ENCODE data around the gene PPP2R2D.
"Not testable (repeated sequence)": the region's sequence is repeated elsewhere in the genome, so short reads cannot be mapped to it uniquely, and the experiment has no call there.

The PPP2R2D gene

DNA sequence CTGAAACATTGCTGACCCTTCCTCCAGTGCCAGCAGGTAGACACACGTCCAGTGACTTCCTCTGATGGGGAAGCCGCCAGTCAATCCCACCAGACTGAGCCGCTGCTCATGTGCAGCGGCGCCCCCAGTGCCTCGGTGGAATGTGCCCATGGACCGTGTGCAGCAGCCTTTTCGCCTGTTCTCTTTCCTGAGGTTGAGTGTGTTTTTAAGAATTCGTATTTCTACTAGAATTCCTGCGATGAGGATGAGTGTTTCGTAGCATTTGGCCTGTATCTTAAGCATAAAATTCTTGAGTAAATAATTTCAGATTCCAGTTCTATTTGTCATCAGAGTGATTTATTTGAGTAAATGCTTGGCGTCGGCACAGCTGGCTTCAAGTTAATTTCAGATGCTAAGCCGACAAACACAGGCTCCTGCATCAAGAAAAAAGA, 45.5 kb downstream of the PPP2R2D start:
- no peak for DNase-seq (ENCODE audit: low read depth in 2 of 3, low spot score in 2 of 3)

DNA sequence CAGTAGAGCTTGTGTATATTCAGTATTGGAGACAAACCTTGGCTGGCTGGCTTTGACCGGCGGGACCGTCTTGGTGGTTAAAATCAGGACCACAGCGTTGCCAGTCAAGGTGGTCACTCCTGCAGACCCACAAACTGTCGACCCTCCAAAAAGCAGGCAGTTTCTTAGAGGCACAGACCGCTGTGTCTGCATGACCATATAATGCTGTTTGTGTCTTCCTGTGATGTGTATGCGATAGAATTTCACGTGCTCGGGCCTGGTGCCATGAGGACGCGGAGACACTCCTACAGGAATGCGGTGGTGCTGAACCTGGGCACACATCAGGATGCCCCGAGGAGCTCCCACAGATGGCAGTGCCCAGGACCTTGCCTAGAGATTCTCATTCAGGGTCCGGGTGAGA, 46.1 kb downstream of the PPP2R2D start:
- no peak for DNase-seq (ENCODE audit: low read depth in 2 of 3, low spot score in 2 of 3)

DNA sequence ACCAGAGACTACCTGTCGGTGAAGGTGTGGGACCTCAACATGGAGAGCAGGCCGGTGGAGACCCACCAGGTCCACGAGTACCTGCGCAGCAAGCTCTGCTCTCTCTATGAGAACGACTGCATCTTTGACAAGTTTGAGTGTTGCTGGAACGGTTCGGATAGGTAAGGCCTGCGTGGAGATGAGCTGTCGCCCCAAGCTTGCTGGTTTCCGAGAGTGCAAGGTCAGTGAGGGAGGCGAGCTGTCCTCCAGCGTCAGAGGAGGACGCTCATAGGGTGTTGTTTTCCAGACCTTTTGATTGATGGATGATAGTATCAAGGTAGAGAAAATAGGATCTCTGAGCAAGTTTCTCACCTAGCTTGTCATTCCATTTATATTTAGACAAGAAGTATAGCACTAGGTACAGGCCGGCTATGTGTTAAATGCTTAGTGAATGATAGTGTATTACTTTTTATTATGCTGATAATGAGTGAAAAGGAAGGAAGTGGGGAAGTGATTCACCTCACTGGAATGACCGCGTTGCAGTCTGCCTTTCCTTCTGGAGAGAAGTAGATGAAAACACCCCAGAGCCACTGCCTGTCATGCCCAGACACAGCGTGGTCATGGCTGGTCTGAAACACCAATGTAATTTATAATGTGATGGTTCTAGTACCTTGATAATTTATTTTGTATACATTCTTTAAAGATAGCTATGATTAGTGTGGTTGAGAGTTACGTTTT, 47.0 kb downstream of the PPP2R2D start:
- DNase-seq (ENCODE audit: low read depth in 2 of 3, low spot score in 2 of 3): no peak

DNA sequence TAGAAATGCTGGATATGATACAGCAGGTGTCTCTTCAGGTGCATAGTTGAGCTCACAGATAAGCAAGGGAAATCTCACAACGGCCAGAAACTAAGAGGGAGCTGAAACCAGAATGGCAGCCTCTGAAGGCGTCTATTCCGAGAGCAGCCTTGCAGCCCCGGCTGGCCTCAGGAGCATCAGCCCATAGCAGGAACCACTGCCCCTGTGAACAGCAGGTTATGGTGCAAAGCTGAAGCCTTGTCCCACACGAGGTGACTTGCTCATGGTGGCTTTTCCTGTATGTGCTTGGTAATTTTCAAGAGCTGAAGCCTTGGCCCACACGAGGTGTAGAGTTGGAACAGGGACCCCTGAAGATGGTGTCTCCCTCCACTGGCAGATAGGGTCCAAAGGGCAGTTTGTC, 47.7 kb downstream of the PPP2R2D start:
- no peak for DNase-seq (ENCODE audit: low read depth in 2 of 3, low spot score in 2 of 3)

DNA sequence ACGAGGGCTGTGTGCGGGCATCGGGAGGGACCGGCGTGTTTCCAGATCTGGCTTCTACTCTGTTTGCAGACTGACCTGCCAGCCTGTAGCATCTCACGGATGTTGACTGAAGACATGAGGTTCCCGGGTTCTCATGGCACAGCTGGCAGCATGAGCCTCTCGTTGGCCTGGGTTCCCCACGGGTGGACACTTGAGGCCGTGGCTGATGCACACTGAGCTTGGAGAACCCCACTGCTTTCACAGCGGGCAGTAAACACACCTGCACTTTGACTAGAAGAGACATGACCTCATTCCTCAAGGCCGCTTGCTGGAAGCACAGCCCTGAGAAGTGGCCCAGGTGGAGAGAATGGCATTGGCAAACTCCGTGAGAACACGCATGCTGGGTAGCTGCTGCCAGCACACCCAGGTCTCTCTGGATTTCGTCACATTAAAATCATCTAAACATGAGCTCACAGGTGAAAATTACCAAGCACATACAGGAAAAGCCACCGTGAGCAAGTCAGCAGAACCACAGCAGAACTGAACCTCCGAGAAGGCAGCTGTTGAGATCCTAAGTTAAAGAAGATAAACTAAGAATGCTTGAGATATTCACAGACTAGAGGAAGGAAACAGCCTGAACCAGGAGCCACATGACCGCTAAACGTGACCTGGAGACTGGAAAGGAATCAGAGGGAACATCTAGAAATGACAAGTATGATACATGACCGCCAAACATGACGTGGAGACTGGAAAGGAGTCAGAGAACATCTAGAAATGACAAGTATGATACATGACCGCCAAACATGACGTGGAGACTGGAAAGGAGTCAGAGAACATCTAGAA, 48.4 kb downstream of the PPP2R2D start:
- no peak for DNase-seq (ENCODE audit: low read depth in 2 of 3, low spot score in 2 of 3)

DNA sequence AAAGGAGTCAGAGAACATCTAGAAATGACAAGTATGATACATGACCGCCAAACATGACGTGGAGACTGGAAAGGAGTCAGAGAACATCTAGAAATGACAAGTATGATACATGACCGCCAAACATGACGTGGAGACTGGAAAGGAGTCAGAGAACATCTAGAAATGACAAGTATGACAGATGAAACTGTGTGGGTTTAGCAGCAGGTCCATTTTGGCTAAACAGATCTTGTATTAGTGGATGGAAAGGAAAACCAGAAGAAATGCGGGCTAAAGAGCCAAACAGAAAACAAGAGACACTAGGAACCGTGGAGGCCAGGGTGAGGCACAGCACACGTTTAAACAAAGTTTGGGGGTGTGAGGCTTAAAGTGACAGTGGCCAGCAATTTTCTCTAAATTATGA, 49.1 kb downstream of the PPP2R2D start:
- not testable (repeated sequence) for DNase-seq (ENCODE audit: low read depth in 2 of 3, low spot score in 2 of 3)

DNA sequence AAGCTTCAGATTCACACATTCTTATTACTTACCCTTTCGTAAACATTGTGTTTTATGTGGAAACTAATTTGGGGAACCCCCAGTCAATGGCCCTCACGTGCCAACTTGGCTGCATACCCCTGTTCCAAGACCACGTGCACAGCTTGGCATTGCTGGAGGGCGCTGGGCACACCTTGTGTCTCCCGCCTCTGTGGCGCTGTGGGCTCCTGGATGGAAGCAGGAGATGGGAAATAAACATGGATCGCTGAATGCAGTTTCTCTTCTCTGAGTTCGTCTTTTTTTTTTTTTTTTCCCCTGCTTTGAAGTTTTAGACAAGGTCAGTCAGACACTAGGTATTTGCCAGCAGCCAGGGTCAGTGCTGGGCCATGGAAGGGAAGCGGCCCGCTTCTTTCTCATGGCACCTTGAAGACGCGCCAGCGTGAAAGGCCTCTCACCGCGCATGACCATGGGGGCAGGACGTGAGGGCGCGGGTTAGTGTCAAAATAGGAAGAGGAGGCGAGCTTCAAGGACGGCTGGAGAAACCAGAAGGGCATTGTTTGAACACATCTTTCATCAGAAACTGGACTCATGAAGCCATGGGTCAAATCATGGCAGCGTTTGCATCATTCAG, 53.7 kb downstream of the PPP2R2D start:
- DNase-seq (ENCODE audit: low read depth in 2 of 3, low spot score in 2 of 3): no peak

DNA sequence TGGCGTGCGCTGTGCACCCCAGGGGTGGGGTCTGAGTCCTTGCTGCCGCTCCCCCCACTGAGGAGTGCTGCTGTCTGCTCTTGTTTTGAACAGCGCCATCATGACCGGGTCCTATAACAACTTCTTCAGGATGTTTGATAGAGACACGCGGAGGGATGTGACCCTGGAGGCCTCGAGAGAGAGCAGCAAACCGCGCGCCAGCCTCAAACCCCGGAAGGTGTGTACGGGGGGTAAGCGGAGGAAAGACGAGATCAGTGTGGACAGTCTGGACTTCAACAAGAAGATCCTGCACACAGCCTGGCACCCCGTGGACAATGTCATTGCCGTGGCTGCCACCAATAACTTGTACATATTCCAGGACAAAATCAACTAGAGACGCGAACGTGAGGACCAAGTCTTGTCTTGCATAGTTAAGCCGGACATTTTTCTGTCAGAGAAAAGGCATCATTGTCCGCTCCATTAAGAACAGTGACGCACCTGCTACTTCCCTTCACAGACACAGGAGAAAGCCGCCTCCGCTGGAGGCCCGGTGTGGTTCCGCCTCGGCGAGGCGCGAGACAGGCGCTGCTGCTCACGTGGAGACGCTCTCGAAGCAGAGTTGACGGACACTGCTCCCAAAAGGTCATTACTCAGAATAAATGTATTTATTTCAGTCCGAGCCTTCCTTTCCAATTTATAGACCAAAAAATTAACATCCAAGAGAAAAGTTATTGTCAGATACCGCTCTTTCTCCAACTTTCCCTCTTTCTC, 55.0 kb downstream of the PPP2R2D start:
- no peak for DNase-seq (ENCODE audit: low read depth in 2 of 3, low spot score in 2 of 3)

DNA sequence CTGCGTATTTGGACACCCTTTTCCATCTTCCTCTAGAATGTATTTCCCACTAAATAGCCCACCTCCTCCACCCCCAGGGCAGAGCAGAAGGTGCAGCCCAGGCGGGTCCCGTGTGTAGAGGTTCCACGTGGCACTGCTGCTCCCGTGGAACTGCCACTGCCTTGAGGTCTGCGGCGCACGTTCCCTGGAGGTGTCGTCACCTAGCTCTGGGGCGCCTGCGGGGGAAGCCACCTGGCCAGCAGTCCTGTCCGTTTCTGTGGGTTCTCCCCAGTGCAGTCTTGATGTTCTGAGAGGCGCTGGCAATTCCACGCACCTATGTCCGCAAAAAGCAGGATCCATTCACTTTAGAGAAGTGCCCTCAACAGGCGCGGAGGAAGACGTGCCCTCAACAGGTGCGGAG, 59.0 kb downstream of the PPP2R2D start:
- DNase-seq (ENCODE audit: low read depth in 2 of 3, low spot score in 2 of 3): no peak

DNA sequence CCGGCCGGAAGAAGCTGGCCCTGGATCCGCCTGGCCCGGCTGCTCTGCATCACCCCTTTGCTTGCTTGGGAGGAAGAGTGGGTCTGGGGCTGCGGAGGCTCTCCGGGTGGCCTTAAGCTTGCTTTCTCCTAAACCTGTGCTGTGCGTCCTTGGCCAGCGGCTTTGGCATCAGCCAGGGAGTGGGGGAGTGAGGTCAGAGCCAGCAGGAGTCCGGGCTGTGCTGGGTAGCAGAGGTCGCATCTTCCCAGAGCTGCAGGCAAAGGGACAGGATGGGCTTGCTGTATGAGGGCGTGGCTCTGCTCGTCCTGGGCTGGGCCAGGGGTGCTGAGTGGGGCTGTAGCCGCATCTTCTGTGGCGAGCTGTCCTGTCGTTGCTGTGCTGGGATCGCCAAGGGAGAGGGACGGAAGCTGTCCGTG, 59.8 kb downstream of the PPP2R2D start:
- no peak for DNase-seq (ENCODE audit: low read depth in 2 of 3, low spot score in 2 of 3)

DNA sequence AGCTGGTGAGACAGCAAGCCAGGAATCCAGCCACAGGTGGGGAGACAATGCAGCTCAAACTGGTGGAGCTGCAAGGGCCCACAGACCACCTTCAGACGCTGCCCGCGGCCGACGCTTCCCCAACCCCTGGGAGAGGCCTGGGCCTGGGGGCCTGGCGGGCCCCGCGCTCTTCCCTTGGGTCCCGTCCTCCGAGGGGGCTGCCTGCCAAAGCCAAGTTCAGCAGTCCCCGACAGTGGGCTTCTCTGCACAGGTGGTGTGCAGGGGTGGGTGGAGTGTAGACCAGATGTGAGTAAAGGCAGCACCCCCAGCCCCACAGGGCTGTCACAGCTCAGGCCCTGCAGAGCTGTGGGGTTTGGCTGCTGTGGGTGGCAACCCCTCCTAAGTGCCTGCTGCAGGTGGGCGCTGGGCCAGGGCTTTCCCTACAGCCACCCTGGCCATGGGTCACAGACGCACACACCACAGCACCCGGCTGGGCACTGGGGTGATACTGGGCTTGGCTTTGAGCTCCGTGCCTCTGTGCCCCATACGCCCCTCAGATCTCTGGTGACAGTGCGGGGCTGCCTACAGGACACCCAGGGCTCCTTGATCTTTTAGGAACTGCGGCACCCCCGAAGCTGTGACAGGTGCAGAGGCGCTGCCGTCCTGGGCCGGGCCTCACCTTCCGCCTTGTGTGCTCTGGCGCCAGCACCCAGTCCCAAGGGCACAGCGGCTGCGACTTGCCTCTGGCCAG, 60.4 kb downstream of the PPP2R2D start:
- DNase-seq (ENCODE audit: low read depth in 2 of 3, low spot score in 2 of 3): no peak

DNA sequence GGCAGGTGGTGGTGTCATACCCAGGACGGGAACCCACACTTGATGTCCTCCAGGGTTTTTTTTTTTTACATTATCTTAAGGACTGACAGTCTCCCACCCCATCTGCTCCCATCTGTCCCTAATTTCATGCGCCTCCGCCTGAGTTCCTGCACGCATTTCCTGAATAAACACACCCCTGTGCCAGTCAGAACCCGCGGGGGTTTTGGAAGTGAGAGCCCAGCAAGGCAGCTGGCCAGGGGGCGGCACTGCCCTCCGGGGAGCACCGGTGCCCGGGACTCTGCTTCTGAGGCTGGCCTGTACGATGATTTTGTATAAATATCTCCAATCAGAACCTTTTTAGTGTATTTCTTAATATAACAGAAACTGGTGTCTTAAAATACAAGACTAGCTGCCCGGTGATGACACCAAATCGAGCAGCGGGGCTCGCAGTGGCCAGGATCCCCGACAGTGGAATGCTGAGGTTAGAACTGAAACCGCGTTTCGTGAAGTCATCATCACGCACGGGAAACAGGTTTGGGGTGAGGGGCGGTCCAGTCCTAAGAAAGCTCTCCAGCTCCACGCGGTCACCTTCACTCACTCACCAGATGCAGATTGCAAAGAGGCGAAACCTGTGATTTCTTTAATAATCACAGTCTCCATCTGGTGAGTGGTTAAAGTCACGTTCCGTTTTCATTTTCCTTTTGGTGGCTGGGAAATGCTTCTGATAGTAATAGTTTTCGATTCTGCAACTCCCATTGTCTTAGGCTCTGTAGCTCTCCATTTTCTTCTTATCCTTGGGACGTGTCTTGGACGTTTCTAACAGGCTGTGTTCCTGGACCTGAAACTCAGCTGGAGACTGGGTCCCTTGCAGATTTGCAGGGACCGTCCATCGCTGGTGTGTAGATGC, 61.2 kb downstream of the PPP2R2D start:
- no peak for DNase-seq (ENCODE audit: low read depth in 2 of 3, low spot score in 2 of 3)

DNA sequence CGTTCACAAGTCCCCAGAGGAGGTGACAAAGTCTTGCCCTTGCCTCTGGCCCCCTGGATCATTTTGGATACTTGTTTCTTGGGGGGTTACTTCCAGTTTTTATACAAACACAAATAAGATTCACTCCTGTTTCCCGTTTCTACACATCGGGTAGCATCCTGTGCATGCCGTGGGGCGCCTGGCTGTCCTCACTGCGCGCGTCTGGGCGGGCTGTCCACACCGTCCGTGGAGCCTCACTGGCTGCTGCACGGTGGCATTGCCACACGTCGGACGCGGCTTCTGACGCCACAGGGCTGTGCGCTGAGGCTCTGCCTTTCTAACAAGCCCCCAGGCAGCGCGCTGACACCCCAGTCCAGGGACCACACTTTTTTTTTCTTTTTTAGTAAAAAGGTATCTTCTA, 62.5 kb downstream of the PPP2R2D start:
- DNase-seq (ENCODE audit: low read depth in 2 of 3, low spot score in 2 of 3): no peak

DNA sequence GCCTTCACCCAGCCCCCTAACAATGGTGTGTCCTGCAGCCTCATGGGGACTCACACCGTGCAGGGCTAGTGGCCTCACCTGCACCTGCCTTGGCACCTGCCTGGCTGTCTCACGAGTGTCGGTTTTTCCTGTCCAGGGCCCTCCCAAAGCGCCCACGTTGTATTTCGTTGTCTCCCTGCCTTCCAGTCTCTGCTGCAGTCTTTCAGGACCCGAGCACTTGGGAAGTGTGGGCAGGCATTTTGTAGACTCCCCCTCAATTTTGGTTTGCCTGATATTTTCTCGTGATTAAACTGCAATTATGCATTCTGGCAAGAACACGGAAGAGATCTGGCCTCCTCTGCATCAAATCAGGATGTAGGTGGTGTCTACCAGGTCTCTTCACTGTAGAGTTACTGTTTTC, 63.0 kb downstream of the PPP2R2D start:
- no peak for DNase-seq (ENCODE audit: low read depth in 2 of 3, low spot score in 2 of 3)

DNA sequence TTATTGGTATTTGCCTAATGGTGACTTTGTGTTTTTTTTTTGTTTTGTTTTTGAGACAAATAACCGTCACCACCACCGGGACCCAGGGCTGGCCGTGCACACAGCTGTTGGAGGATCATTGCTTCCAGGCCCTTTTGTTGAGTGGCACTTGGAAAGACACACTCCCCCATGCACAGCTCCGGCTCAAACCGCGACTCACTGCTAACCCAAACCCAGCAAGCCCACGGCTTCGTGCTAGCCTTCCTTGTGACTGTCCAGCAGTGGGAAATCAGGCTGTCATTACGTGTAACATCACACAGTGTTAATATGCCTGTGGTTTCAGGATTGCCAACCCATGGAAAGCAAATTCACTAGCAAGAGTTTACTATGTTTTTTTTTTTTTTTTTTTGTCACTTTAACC, 63.5 kb downstream of the PPP2R2D start:
- no peak for DNase-seq (ENCODE audit: low read depth in 2 of 3, low spot score in 2 of 3)

DNA sequence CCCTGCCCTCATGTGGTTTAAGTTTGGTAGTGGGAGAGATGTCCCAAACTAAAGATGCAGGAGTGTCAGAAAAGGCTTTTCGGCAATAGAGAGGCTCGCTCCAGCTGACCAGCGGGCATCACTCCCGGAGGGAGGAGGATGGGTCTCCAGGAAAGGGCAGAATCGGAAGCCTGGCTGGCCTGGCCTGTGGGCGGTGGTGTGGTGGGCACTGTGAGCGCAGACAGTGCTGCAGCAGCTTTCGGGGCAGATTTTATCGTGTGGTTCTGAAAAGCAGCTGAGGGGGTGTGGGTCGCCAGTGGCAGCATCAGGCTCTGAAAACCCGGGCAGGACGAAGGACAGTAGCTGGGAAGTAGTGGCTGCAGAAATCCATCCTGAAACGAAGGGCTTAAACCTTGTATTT, 68.1 kb downstream of the PPP2R2D start:
- no peak for DNase-seq (ENCODE audit: low read depth in 2 of 3, low spot score in 2 of 3)

DNA sequence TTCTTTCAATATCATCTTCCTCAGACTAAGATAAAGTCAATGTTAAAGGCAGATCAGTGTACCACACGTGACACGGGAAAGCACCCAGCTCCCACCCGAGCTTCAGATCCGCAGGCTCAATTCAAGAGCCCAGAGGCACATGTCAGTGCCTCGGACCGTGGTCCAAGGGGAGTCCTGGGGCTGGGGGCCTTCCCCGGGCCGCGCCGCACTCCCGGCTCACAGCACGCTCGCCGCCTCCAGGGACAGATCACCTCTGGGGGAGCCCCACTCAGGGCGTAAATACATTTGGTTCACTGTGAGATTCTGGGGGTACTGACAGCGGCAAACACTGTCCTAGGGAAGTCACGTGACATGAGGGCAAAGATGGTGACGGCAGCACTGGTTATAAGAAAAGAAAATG, 70.1 kb downstream of the PPP2R2D start:
- no peak for DNase-seq (ENCODE audit: low read depth in 2 of 3, low spot score in 2 of 3)

DNA sequence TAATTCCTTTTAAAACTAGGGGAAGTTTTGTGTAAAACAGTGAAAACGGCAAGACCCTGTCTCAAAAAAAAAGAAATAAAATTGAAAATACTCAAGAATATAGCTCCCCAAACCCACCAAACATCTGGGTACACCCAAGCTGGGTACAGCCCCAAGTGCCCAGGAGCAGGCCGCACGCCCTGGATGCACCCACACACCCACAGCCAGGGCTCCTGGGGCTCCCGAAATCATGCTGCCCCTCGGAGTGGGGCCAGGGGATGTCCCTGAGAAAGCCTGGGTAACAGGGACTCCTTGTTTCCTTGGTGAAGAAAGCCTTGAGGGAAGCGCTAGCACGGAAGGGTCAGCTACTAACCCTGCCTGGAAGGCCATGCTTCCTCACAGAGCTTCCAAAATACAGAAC, 70.8 kb downstream of the PPP2R2D start:
- no peak for DNase-seq (ENCODE audit: low read depth in 2 of 3, low spot score in 2 of 3)

DNA sequence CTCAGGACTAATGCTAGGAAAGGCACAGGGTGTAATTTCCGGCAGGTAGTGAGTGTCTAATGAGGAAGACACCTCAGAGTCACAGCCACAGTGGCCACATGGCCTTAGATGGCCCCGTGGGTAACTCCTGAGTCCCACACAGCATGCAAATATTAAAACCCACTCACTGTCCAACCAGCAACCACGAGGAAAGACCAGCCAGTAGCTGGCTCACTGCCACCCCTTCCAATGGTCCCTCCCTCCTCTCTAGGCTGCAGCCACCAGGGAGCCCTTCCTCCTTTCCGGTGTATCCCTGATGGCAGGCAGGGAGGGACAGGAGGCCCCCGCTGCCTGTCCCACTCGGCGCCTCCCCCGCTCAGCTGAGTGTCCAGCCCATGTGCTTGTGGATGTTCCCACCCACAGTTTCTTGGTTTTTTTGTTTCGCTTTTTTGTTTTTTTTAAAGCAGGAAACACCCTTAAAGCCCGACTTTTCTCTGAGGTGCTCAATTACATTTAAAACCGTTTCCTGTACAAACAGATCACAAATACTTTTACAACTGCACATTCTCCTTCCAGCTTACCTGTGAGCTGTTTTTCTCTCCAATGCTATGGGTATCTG, 71.8 kb downstream of the PPP2R2D start:
- DNase-seq (ENCODE audit: low read depth in 2 of 3, low spot score in 2 of 3): no peak
